Activated B cell treated with CpG ODN at 0.5 μM for 24 hours (primary cell): ENCODE results near the gene PRR22. TPM values are rescaled to one million over a fixed set of nuclear protein-coding genes. Genes with fewer than 3 reads are reported as not detected.
"Not testable (repeated sequence)": the region's sequence is repeated elsewhere in the genome, so short reads cannot be mapped to it uniquely, and the experiment has no call there.

ENCODE experiments used
- ATAC-seq: fragments of 200-7000 bp; cut with Tn5 transposase; one replicate; pipeline ENCODE4 v1.10.0; 2021; ENCODE audit warnings: low read depth, mild to moderate bottlenecking, moderate library complexity
- CTCF ChIA-PET: fragments of 350-600 bp; sonication (Branson Sonifier 250); formaldehyde crosslinking; loops from one replicate; lab custom pipeline; 2021; ENCODE audit warnings: antibody characterized with exemption; lab: Charles Lee
- POLR2A ChIA-PET: fragments of 350-600 bp; sonication (Branson Sonifier 250); formaldehyde crosslinking; loops from one replicate; lab custom pipeline; 2021; ENCODE audit warnings: antibody characterized with exemption; lab: Charles Lee
- DNase-seq: peaks from one replicate; pipeline ENCODE4 v3.0.0; 2022
- H3K27ac Mint-ChIP-seq: one replicate; pipeline ENCODE4 v1.8.0; 2020; ENCODE audit warnings: mixed read lengths
- H3K27me3 Mint-ChIP-seq: one replicate; pipeline ENCODE4 v1.8.0; 2021; ENCODE audit warnings: mixed read lengths
- H3K36me3 Mint-ChIP-seq: one replicate; pipeline ENCODE4 v1.8.0; 2021; ENCODE audit warnings: low read depth, mixed read lengths
- H3K4me1 Mint-ChIP-seq: one replicate; pipeline ENCODE4 v1.8.0; 2021; ENCODE audit warnings: mixed read lengths
- H3K4me3 Mint-ChIP-seq: one replicate; pipeline ENCODE4 v1.8.0; 2020; ENCODE audit warnings: mild to moderate bottlenecking, mixed read lengths
- H3K9me3 Mint-ChIP-seq: one replicate; pipeline ENCODE4 v1.8.0; 2020; ENCODE audit warnings: mixed read lengths
- intact Hi-C: fragments of 100-400 bp; cut with micrococcal nuclease; formaldehyde crosslinking; loops from one replicate; pipeline ENCODE4 v1.15.1; 2024
- total RNA-seq: library from RNA; stranded (reverse); gene quantifications from 2 replicates; pipeline ENCODE4 v1.2.3, GENCODE V29; 2022
- TF ChIP-seq, protein P1 (sequence below): fragments of 200-600 bp; IDR thresholded peaks from one replicate; pipeline ENCODE4 v1.8.0; 2022; ENCODE audit warnings: antibody characterized with exemption, mild to moderate bottlenecking

Gene PRR22
- total RNA-seq, 1 donor from 2014 or later: 9.8 TPM

DNA sequence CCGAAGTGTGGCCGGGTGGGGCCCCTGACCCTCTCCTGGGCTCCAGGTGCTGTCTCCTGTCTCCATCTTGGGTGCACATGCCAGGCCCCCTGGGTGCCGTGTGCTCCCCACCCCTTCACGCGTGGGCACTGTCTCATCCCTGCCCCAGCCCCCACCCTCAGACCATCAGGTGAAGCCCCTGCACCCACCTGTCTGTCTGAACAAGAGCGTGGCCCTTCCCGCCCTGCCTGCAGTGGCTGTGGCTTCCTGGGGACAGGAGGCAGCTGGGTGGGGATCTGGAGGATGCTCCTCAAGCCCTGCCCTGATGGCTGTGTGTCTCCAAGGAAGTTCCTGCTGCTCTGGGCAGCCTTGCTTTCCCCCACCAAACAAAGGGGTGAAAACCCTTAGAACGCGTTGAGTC lies 2.2 kb downstream of the PRR22 start:
- no peak for ATAC-seq
- Mint-ChIP-seq H3K4me3 (no peak overlapping the region), H3K27me3 (no peaks in the 10 kb centered on the region), H3K9me3 (no peaks in the 10 kb centered on the region), H3K36me3 (peaks cover 27% of the 10 kb centered on the region), H3K4me1 (no peaks in the 10 kb centered on the region), H3K27ac (no peak overlapping the region)
- intact Hi-C loops: no loop called here
- no peak for DNase-seq
- TF ChIP-seq, protein P1, sequence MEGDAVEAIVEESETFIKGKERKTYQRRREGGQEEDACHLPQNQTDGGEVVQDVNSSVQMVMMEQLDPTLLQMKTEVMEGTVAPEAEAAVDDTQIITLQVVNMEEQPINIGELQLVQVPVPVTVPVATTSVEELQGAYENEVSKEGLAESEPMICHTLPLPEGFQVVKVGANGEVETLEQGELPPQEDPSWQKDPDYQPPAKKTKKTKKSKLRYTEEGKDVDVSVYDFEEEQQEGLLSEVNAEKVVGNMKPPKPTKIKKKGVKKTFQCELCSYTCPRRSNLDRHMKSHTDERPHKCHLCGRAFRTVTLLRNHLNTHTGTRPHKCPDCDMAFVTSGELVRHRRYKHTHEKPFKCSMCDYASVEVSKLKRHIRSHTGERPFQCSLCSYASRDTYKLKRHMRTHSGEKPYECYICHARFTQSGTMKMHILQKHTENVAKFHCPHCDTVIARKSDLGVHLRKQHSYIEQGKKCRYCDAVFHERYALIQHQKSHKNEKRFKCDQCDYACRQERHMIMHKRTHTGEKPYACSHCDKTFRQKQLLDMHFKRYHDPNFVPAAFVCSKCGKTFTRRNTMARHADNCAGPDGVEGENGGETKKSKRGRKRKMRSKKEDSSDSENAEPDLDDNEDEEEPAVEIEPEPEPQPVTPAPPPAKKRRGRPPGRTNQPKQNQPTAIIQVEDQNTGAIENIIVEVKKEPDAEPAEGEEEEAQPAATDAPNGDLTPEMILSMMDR: no peak
- POLR2A ChIA-PET: no interaction called here
- CTCF ChIA-PET: no interaction called here

DNA sequence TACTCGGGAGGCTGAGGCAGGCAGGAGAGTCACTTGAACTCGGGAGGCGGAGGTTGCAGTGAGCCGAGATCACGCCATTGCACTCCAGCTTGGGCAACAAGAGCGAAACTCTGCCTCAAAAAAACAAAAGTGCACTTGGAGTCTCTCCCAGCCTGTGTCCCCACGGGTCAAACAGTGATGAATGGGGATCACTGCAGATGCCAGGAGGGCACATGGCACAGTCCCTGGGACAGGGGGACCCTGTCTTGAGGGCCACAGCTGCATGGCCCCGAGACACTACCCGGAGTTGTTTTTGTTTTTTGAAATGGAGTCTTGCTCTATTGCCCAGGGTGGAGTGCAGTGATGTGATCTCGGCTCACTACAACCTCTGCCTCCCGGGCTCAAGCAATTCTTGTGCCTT lies 3.6 kb downstream of the PRR22 start:
- H3K4me3 Mint-ChIP-seq, ATAC-seq, H3K27ac Mint-ChIP-seq, H3K9me3 Mint-ChIP-seq, H3K4me1 Mint-ChIP-seq, intact Hi-C loops, H3K27me3 Mint-ChIP-seq, CTCF ChIA-PET, DNase-seq: not testable (repeated sequence)
- peaks cover 13% of the 10 kb centered on the region for H3K36me3 Mint-ChIP-seq
- POLR2A ChIA-PET: interaction anchor here (0.7 kb wide), 1 partner anchor 10 kb away, joined by 4 read pairs; the partner anchor contains the start of gene DUS3L

DNA sequence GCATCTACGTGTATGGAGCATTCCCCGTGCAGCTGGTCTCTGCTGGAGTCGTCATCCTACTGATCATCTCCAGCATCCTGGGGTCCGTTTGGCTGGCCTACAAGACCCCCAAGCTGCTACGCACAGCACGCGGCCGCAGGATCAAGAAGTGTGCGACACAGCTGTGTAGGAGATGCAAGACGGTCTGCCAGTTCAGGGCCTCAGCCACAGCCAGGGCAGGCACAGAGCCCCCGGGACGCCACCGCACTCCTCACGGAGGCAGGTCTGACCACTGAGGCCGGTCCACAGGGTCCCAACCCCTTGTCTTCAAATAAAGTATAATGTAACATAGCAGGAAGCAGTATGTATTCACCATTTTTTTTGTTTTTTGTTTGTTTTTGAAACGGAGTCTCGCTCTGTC lies 6.1 kb downstream of the PRR22 start:
- Mint-ChIP-seq H3K4me1 (no peaks in the 10 kb centered on the region), H3K9me3 (no peaks in the 10 kb centered on the region), H3K27me3 (no peaks in the 10 kb centered on the region), H3K27ac (no peak overlapping the region), H3K36me3 (no peaks in the 10 kb centered on the region), H3K4me3 (no peak overlapping the region)
- TF ChIP-seq, protein P1: no peak
- DNase-seq (no peak), ATAC-seq (no peak)
- POLR2A ChIA-PET: interaction anchor here (0.7 kb wide), 2 partner anchors 10 to 1306 kb away, joined by 5 to 13 read pairs; partner anchors contain the start of gene HDGFL2
- intact Hi-C loops: no loop called here
- CTCF ChIA-PET: no interaction called here

DNA sequence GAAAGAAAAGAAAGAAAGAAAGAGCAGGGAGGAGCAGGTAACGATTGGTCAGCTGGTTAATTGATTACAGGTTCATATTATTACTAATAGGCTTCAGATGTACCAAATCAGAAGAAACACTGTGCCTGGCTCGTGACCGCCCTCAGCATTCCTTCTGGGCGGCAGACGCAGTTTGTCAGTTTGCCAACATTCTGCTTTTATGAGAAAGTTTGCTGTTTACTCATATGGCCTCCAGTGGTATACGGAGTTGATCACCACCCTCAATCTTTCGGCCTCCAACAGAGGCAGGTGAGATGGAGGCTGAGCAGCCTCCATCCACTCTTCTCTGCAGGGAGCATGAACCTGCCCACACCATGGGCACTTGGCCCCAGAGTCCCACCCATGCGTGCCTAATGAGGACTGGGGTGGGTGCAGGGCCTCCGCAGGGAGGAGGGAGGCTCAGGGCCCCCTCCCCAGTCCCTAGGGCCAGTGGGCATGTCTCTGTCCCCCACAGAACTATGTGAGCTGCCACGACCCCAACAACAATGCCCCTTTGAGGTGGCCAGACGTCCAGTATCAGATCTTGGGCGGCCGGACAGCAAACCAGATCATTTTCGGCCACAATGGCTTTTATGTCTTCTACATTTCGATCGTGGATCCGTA lies 8.8 kb downstream of the PRR22 start:
- Mint-ChIP-seq H3K9me3 (no peaks in the 10 kb centered on the region), H3K4me1 (no peaks in the 10 kb centered on the region), H3K36me3 (no peaks in the 10 kb centered on the region), H3K27me3 (no peaks in the 10 kb centered on the region), H3K4me3 (no peak overlapping the region), H3K27ac (no peak overlapping the region)
- CTCF ChIA-PET: no interaction called here
- POLR2A ChIA-PET: no interaction called here
- no peak for ATAC-seq
- no peak for DNase-seq
- TF ChIP-seq, protein P1: no peak
- intact Hi-C loops: no loop called here

DNA sequence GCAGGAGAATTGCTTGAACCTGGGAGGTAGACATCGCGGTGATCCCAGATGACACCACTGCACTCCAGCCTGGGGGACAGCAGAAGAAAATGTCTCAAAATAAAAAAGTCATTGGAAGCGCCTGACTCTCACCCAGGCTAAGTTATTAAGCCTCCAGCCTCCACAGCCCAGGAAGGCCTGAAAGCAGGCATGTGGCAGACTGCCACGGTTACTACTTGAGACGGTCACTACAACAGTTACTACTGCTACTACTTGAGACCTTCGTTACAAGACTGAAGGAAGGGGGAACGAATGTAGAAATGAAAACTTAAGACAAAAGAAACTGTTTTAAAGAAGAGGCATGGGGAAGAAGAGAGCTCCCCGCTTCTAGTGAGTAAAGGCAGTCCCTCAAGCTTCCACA lies 9.6 kb downstream of the PRR22 start:
- intact Hi-C loops: no loop called here
- H3K36me3 Mint-ChIP-seq: no peaks in the 10 kb centered on the region

More for the DNA sequence above, 9.6 kb downstream of the PRR22 start:
- ATAC-seq (no peak), DNase-seq (no peak)
- POLR2A ChIA-PET: interaction anchor here (0.7 kb wide), 1 partner anchor 1402 kb away, joined by 4 read pairs; no protein-coding TSS in a partner anchor
- Mint-ChIP-seq H3K27ac (no peak overlapping the region), H3K27me3 (no peaks in the 10 kb centered on the region), H3K4me1 (no peaks in the 10 kb centered on the region), H3K9me3 (no peaks in the 10 kb centered on the region), H3K4me3 (no peak overlapping the region)
- TF ChIP-seq, protein P1: no peak
- CTCF ChIA-PET: no interaction called here
